Spleen (tissue), 11 donors: ENCODE results near the gene RGS6. TPM values are rescaled to one million over a fixed set of nuclear protein-coding genes. Genes with fewer than 3 reads are reported as not detected.

Experiments
- DNase-seq: peaks from one replicate; pipeline ENCODE4 v3.0.0-alpha.2; 2020
- H3K27ac ChIP-seq, 8 donors: fragments of 200-600 bp; sonication (generic) in 7 of 8; 1 replicate in 4 of 8; 2 replicates in 4 of 8; pipeline versions ENCODE4 v1.5.0 to v1.8.0; 2016 to 2021; ENCODE audit warnings: inconsistent platforms in 4 of 8, mild to moderate bottlenecking in 4 of 8, moderate library complexity in 1 of 8
- H3K27me3 ChIP-seq, 7 donors: fragments of 200-600 bp; sonication (generic) in 6 of 7; replicated peaks in 1 of 7; 1 replicate in 4 of 7; 2 replicates in 3 of 7; pipeline versions ENCODE4 v1.5.0 to v1.8.0; 2016 to 2021; ENCODE audit warnings: inconsistent platforms in 3 of 7, mild to moderate bottlenecking in 1 of 7
- H3K36me3 ChIP-seq, 6 donors: fragments of 200-600 bp; sonication (generic) in 5 of 6; 1 replicate in 4 of 6; 2 replicates in 2 of 6; pipeline versions ENCODE4 v1.5.0 to v1.8.0; 2016 to 2021; ENCODE audit warnings: inconsistent platforms in 2 of 6
- H3K4me1 ChIP-seq, 6 donors: fragments of 200-600 bp; sonication (generic) in 5 of 6; 1 replicate in 3 of 6; 2 replicates in 3 of 6; pipeline versions ENCODE4 v1.5.0 to v1.8.0; 2016 to 2021; ENCODE audit warnings: inconsistent platforms in 3 of 6
- H3K4me3 ChIP-seq, 8 donors: fragments of 200-600 bp; sonication (generic) in 7 of 8; 1 replicate in 4 of 8; 2 replicates in 4 of 8; pipeline versions ENCODE4 v1.5.0 to v1.8.0; 2016 to 2021; ENCODE audit warnings: inconsistent platforms in 4 of 8, mild to moderate bottlenecking in 4 of 8, moderate library complexity in 2 of 8
- H3K9me3 ChIP-seq, 8 donors: fragments of 200-600 bp; sonication (generic) in 7 of 8; 1 replicate in 4 of 8; 2 replicates in 4 of 8; pipeline versions ENCODE4 v1.5.0 to v1.8.0; 2016 to 2021; ENCODE audit warnings: inconsistent platforms in 4 of 8
- CTCF ChIP-seq, 11 experiments: fragments of 200-600 bp in 7 of 11; fragments of 450-650 bp in 4 of 11; sonication (generic) in 4 of 11; IDR thresholded peaks in 8 of 11; conservative IDR thresholded peaks in 3 of 11; 1 replicate in 7 of 11; 2 replicates in 4 of 11; pipeline versions ENCODE4 v1.4.0 to v1.8.0; 2016 to 2021; ENCODE audit warnings: antibody characterized with exemption in 11 of 11, inconsistent platforms in 4 of 11, mild to moderate bottlenecking in 1 of 11
- POLR2A ChIP-seq, 3 donors: fragments of 450-650 bp; IDR thresholded peaks; one replicate each; pipeline ENCODE4 v1.5.1; 2017; ENCODE audit warnings: antibody characterized with exemption in 3 of 3, mild to moderate bottlenecking in 1 of 3
- POLR2AphosphoS5 ChIP-seq, 3 donors: sonication (generic); formaldehyde crosslinking; IDR thresholded peaks; one replicate each; pipeline ENCODE4 v1.5.1; 2017; ENCODE audit warnings: antibody characterized with exemption in 3 of 3
- WGBS, 5 donors: extraction: QIAGEN DNeasy Blood & Tissue Kit in 3 of 5; methylation state at CpG; one replicate each; pipeline versions ENCODE4 v1.1.5 to v1.1.7; 2013 to 2018; 5-methylcytosine and 5-hydroxymethylcytosine counted together
- intact Hi-C: fragments of 100-400 bp; cut with DNase I; formaldehyde crosslinking; loops from one replicate; pipeline ENCODE4 v1.15.0; 2023; ENCODE audit warnings: low total_unique reads
- polyA plus RNA-seq, 3 donors: library from polyadenylated mRNA; stranded (reverse); fragments of 200-250 nt; gene quantifications; one replicate each; pipeline ENCODE4 v1.2.1, GENCODE V29; 2013
- total RNA-seq, 7 donors: library from RNA; depleted of rRNA in 3 of 7; stranded (reverse); fragments of >200 nt in 3 of 7; fragmentation: NEBNext Ultra II Directional in 4 of 7; extraction: Animal tissue kit (Norgen Biotek cat#: 25700) in 4 of 7; gene quantifications; one replicate each; pipeline versions ENCODE4 v1.1.0 to v1.2.1, GENCODE V29; 2016 to 2021
- donor health status: healthy with polysubstance abuse.
- donor health status: DM: no; HTN: no; CAD: no; lungs with moderate emphysema.
- donor health status: DM: no; HTN: no; CAD: no.
- donor health status: Bipolar disorder and iron deficiency.
- donor health status: healthy.
- donor health status: DM: no; HTN: no; CAD: no.
- donor health status: DM: yes; HTN: yes; CAD: no.

The RGS6 gene
- total and polyA plus RNA-seq, 10 donors = 0.20 to 8.1 (median 2.3) TPM

DNA sequence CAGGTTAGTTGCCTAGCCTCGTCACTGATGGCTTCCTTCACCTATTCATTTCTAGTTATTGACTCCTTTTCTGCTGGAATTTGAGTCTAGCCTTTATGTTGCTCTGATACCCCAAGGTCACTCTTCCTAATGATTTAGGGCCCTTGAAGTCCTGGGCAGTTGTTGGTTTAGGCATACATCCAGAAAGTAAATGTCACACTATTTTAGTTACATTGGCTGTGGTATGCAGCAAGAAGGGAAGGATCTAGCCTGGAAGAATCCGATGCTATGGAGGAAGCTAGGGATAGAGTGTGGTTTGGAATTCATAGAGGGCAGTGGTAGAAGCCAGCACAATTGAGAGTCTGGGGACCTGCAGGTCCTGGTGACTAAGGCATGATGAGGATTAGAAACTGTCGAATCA is 38.0 kb downstream of the RGS6 start:
- Histone ChIP-seq H3K4me1 (no peaks in the 10 kb centered on the region), H3K36me3 (no peaks in the 10 kb centered on the region), H3K27ac (no peak overlapping the region), H3K27me3 (no peaks in the 10 kb centered on the region), H3K9me3 (peaks cover 0 to 7% (median 0%) of the 10 kb centered on the region in 8 donors), H3K4me3 (no peak overlapping the region)
- TF ChIP-seq CTCF (IDR thresholded peaks at IDR 0.05 in 8 of 11, conservative IDR thresholded peaks at IDR 0.05 in 3 of 11) = no peak
- TF ChIP-seq POLR2A (IDR thresholded peaks at IDR 0.05) = no peak
- no peak for DNase-seq
- intact Hi-C loops = no loop called here
- 79 to 86% (median 85%) methylated on average over 3 of the region's 3 CpGs for WGBS, 5 donors

DNA sequence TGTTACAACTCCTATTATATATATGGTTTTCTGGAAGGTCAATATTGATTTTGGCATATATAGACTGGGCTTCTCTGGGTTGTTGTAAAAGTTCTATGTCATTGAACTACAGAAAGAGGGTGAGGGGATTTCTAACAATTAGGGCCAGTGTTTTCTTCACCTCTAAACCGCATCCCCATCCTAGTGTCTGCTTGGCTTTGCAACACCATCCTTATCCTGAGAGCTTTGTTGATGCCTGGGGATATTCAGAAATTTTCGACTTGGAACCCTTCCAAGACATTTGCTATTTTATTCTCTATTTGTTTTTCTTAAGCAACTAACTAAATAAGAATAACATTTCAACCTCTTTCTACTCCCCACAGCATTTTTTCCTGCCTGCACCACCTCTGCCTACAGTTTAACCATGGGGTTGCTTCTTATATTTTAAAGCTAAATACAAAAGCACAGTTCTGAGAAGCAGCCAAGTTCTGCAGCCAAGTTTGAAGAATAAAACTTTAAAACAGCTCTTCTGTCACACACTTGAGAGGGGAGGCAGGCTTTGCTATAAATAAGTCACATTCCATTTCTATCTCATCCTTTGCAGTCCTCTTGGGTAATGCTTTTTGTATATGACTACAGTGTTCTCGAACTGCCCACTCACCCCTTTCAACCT is 53.4 kb downstream of the RGS6 start:
- no peaks in the 10 kb centered on the region for H3K9me3 ChIP-seq
- 60 to 79% (median 72%) methylated on average over 3 of the region's 3 CpGs for WGBS, 5 donors
- H3K27me3 ChIP-seq = no peaks in the 10 kb centered on the region
- intact Hi-C loops = no loop called here
- DNase-seq = no peak
- TF ChIP-seq POLR2A (IDR thresholded peaks at IDR 0.05) (no peak), POLR2AphosphoS5 (IDR thresholded peaks at IDR 0.05) (no peak), CTCF (IDR thresholded peaks at IDR 0.05 in 8 of 11, conservative IDR thresholded peaks at IDR 0.05 in 3 of 11) (no peak)
- peak overlapping the region in 3 of 8 donors; percentile 9 to 32 (median 18) for H3K27ac ChIP-seq
- no peak overlapping the region for H3K4me3 ChIP-seq
- no peaks in the 10 kb centered on the region for H3K36me3 ChIP-seq
- H3K4me1 ChIP-seq = no peaks in the 10 kb centered on the region

- Histone ChIP-seq H3K27ac (no peak overlapping the region), H3K36me3 (no peaks in the 10 kb centered on the region), H3K9me3 (no peaks in the 10 kb centered on the region), H3K27me3 (no peaks in the 10 kb centered on the region), H3K4me1 (no peaks in the 10 kb centered on the region), H3K4me3 (no peak overlapping the region)
- no peak for DNase-seq
- 87 to 93% (median 91%) methylated on average over 5 of the region's 5 CpGs for WGBS, 5 donors
- intact Hi-C loops = no loop called here
- TF ChIP-seq CTCF (IDR thresholded peaks at IDR 0.05 in 8 of 11, conservative IDR thresholded peaks at IDR 0.05 in 3 of 11) = no peak
- TF ChIP-seq POLR2AphosphoS5 (IDR thresholded peaks at IDR 0.05) = no peak
- no peak for TF ChIP-seq POLR2A (IDR thresholded peaks at IDR 0.05)
Measured at GRCh38 chr14:71988476-71988875, 56.2 kb downstream of the RGS6 start.

GRCh38 chr14:71988939-71989338 is 56.7 kb downstream of the RGS6 start:
- Histone ChIP-seq H3K4me3 (no peak overlapping the region), H3K27me3 (no peaks in the 10 kb centered on the region), H3K4me1 (no peaks in the 10 kb centered on the region), H3K36me3 (no peaks in the 10 kb centered on the region), H3K27ac (no peak overlapping the region), H3K9me3 (no peaks in the 10 kb centered on the region)
- no peak for DNase-seq
- intact Hi-C loops = no loop called here
- TF ChIP-seq POLR2A (IDR thresholded peaks at IDR 0.05) = no peak
- 77 to 85% (median 81%) methylated on average over 3 of the region's 3 CpGs for WGBS, 5 donors
